Loucy (cell line): ENCODE data around the gene CHST7.

Experiments used
- H2AFZ ChIP-seq: fragments of 200-600 bp; sonication (generic); 2 replicates; pipeline ENCODE4 v1.6.0; 2016; ENCODE audit warnings: antibody characterized with exemption, mild to moderate bottlenecking, low read length, moderate library complexity
- H3F3A ChIP-seq: fragments of 200-600 bp; 2 replicates; pipeline ENCODE4 v1.6.0; 2016; ENCODE audit warnings: antibody characterized with exemption, low read depth, mild to moderate bottlenecking
- H3K27me3 ChIP-seq: fragments of 200-600 bp; sonication (generic); 2 replicates; pipeline ENCODE4 v1.6.1; 2014; ENCODE audit warnings: low read length, mild to moderate bottlenecking; ENCODE audit not compliant: insufficient read depth, poor library complexity, severe bottlenecking
- H3K36me3 ChIP-seq: fragments of 200-600 bp; sonication (generic); 2 replicates; pipeline ENCODE4 v1.6.1; 2016; ENCODE audit warnings: low read length; ENCODE audit not compliant: insufficient read depth
- H3K4me1 ChIP-seq: fragments of 200-600 bp; sonication (generic); 2 replicates; pipeline ENCODE4 v1.5.1; 2014; ENCODE audit warnings: low read length, mild to moderate bottlenecking; ENCODE audit not compliant: insufficient read depth, poor library complexity, severe bottlenecking
- H3K4me2 ChIP-seq: fragments of 200-600 bp; sonication (generic); 2 replicates; pipeline ENCODE4 v1.6.0; 2014; ENCODE audit warnings: antibody characterized with exemption, low read length, low read depth, mild to moderate bottlenecking; ENCODE audit not compliant: poor library complexity, severe bottlenecking
- H3K4me3 ChIP-seq: fragments of 200-600 bp; sonication (generic); 2 replicates; pipeline ENCODE4 v1.5.1; 2014; ENCODE audit warnings: low read length, mild to moderate bottlenecking, mixed read lengths; ENCODE audit not compliant: poor library complexity, severe bottlenecking
- H3K79me2 ChIP-seq: fragments of 200-600 bp; sonication (generic); 2 replicates; pipeline ENCODE4 v1.6.1; 2014; ENCODE audit warnings: low read length; ENCODE audit not compliant: insufficient read depth
- H3K9ac ChIP-seq: fragments of 200-600 bp; sonication (generic); 2 replicates; pipeline ENCODE4 v1.6.0; 2014; ENCODE audit warnings: mild to moderate bottlenecking, low read depth, low read length, moderate library complexity; ENCODE audit not compliant: poor library complexity, severe bottlenecking
- H3K9me2 ChIP-seq: fragments of 200-600 bp; sonication (generic); replicated peaks from 2 replicates; pipeline ENCODE4 v1.6.1; 2016; ENCODE audit warnings: low read depth, low read length, mixed read lengths
- H3K9me3 ChIP-seq: fragments of 200-600 bp; sonication (generic); 2 replicates; pipeline ENCODE4 v1.6.1; 2014; ENCODE audit warnings: mild to moderate bottlenecking, antibody characterized with exemption, low read length, low read depth; ENCODE audit not compliant: insufficient read depth
- H4K20me1 ChIP-seq: fragments of 200-600 bp; sonication (generic); 2 replicates; pipeline ENCODE4 v1.6.0; 2014; ENCODE audit warnings: antibody characterized with exemption, low read length, mild to moderate bottlenecking; ENCODE audit not compliant: insufficient read depth, poor library complexity, severe bottlenecking
- EZH2phosphoT487 ChIP-seq: fragments of 200-600 bp; IDR thresholded peaks from 2 replicates; pipeline ENCODE4 v1.6.1; 2018; ENCODE audit warnings: antibody characterized with exemption, mild to moderate bottlenecking, moderate library complexity, borderline replicate concordance
- TF ChIP-seq, protein P1 (sequence below): fragments of 200-600 bp; sonication (generic); conservative IDR thresholded peaks from 2 replicates; pipeline ENCODE4 v1.5.1; 2014; ENCODE audit warnings: mild to moderate bottlenecking, antibody characterized with exemption, low read length

The CHST7 gene

DNA sequence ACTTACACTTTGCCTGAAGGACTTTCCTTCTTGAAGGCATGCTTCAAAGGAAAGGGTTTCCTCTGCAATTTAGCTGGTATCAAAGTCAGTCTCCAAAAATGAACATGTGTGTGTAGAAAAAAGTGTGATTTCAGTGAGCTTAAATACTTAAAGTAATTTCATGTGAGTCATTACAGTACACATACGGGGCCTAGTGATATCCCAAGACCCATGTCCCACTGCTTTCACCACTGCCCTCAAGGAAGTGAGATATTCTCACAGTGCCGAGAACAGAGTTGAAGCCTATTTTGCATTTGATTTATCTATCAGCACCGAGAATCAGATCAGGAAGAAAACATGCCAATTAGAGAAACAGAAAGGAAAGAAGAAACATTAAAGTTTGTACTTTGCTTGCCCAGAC, 61.0 kb downstream of the CHST7 start:
- H3K27me3 ChIP-seq = no peaks in the 10 kb centered on the region
- H3K4me1 ChIP-seq = no peaks in the 10 kb centered on the region
- no peak for TF ChIP-seq EZH2phosphoT487
- TF ChIP-seq, protein P1, sequence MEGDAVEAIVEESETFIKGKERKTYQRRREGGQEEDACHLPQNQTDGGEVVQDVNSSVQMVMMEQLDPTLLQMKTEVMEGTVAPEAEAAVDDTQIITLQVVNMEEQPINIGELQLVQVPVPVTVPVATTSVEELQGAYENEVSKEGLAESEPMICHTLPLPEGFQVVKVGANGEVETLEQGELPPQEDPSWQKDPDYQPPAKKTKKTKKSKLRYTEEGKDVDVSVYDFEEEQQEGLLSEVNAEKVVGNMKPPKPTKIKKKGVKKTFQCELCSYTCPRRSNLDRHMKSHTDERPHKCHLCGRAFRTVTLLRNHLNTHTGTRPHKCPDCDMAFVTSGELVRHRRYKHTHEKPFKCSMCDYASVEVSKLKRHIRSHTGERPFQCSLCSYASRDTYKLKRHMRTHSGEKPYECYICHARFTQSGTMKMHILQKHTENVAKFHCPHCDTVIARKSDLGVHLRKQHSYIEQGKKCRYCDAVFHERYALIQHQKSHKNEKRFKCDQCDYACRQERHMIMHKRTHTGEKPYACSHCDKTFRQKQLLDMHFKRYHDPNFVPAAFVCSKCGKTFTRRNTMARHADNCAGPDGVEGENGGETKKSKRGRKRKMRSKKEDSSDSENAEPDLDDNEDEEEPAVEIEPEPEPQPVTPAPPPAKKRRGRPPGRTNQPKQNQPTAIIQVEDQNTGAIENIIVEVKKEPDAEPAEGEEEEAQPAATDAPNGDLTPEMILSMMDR = no peak
- H3F3A ChIP-seq = no peaks in the 10 kb centered on the region
- H3K9me3 ChIP-seq = no peaks in the 10 kb centered on the region
- no peaks in the 10 kb centered on the region for H3K36me3 ChIP-seq
- H3K4me3 ChIP-seq = no peak overlapping the region
- H3K9me2 ChIP-seq = no peaks in the 10 kb centered on the region
- H3K4me2 ChIP-seq = no peak overlapping the region
- no peaks in the 10 kb centered on the region for H4K20me1 ChIP-seq
- H3K79me2 ChIP-seq = no peaks in the 10 kb centered on the region
- no peak overlapping the region for H3K9ac ChIP-seq
- no peak overlapping the region for H2AFZ ChIP-seq

GRCh38 chrX:46635186-46635585, 61.6 kb downstream of the CHST7 start:
- H3K9me3 ChIP-seq = no peaks in the 10 kb centered on the region
- no peak overlapping the region for H3K4me2 ChIP-seq
- no peaks in the 10 kb centered on the region for H3F3A ChIP-seq
- H3K4me1 ChIP-seq = no peaks in the 10 kb centered on the region
- no peaks in the 10 kb centered on the region for H3K9me2 ChIP-seq
- H3K4me3 ChIP-seq = no peak overlapping the region
- no peak overlapping the region for H3K9ac ChIP-seq
- no peak overlapping the region for H2AFZ ChIP-seq
- TF ChIP-seq, protein P1 = no peak
- TF ChIP-seq EZH2phosphoT487 = no peak
- H3K79me2 ChIP-seq = no peaks in the 10 kb centered on the region
- no peaks in the 10 kb centered on the region for H4K20me1 ChIP-seq
- H3K36me3 ChIP-seq = no peaks in the 10 kb centered on the region
- H3K27me3 ChIP-seq = no peaks in the 10 kb centered on the region

GRCh38 chrX:46636223-46636622, 62.7 kb downstream of the CHST7 start:
- Histone ChIP-seq H3K36me3 (no peaks in the 10 kb centered on the region), H3K9me3 (no peaks in the 10 kb centered on the region), H3K4me3 (no peak overlapping the region), H3K4me1 (no peaks in the 10 kb centered on the region), H3K27me3 (no peaks in the 10 kb centered on the region), H3K9me2 (no peaks in the 10 kb centered on the region), H3K4me2 (no peak overlapping the region), H3F3A (no peaks in the 10 kb centered on the region), H3K79me2 (no peaks in the 10 kb centered on the region), H2AFZ (no peak overlapping the region), H3K9ac (no peak overlapping the region), H4K20me1 (no peaks in the 10 kb centered on the region)
- no peak for TF ChIP-seq EZH2phosphoT487
- TF ChIP-seq, protein P1 = no peak
